ENCODE measurements around the gene DLGAP1.

Gene DLGAP1

DNA sequence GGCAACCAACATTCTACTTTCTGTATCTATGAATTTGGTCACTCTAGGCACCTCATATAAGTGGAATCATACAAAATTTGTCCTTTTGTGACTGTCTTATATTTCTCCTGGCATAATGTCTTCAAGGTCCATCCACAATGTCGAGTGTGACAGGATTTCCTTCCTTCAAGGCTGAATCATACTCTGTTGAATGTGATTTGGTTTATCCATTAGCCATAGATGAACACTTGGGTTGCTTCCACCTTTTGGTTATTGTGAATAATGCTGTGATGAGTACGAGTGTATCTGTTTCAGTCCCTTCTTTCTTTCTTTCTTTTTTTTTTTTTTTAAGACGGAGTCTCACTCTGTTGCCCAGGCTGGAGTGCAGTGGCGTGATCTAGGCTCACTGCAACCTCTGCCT is 693.8 kb downstream of the DLGAP1 start:
- H3K4me3 ChIP-seq (ENCODE audit: low read depth, low read length, poor library complexity, severe bottlenecking), result no peak overlapping the region
- no peaks in the 10 kb centered on the region for H3K79me2 ChIP-seq (ENCODE audit: insufficient read depth, low read length)
- H3K4me2 ChIP-seq (ENCODE audit: low read length), result peak overlapping the region; percentile 7; the same call in 1 of the 2 replicates
- no peaks in the 10 kb centered on the region for H3K27me3 ChIP-seq (ENCODE audit: insufficient read depth, low read length)
- H4K20me1 ChIP-seq (ENCODE audit: insufficient read depth, low read length), result no peaks in the 10 kb centered on the region
- 0 out of 2 replicates have a peak, but pooled peaks cover 2% of the 10 kb centered on the region for H3K9me3 ChIP-seq (ENCODE audit: low read length)
- H3K4me1 ChIP-seq (ENCODE audit: insufficient read depth, low read length, severe bottlenecking), result peaks cover 18% of the 10 kb centered on the region
- H3K27ac ChIP-seq (ENCODE audit: low read depth, low read length, poor library complexity, severe bottlenecking), result no peak overlapping the region
- H2AFZ ChIP-seq (ENCODE audit: low read length), result no peak overlapping the region
- H3F3A ChIP-seq (ENCODE audit: insufficient read depth, low read length), result no peaks in the 10 kb centered on the region
- TF ChIP-seq, protein P1, sequence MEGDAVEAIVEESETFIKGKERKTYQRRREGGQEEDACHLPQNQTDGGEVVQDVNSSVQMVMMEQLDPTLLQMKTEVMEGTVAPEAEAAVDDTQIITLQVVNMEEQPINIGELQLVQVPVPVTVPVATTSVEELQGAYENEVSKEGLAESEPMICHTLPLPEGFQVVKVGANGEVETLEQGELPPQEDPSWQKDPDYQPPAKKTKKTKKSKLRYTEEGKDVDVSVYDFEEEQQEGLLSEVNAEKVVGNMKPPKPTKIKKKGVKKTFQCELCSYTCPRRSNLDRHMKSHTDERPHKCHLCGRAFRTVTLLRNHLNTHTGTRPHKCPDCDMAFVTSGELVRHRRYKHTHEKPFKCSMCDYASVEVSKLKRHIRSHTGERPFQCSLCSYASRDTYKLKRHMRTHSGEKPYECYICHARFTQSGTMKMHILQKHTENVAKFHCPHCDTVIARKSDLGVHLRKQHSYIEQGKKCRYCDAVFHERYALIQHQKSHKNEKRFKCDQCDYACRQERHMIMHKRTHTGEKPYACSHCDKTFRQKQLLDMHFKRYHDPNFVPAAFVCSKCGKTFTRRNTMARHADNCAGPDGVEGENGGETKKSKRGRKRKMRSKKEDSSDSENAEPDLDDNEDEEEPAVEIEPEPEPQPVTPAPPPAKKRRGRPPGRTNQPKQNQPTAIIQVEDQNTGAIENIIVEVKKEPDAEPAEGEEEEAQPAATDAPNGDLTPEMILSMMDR (IDR thresholded peaks at IDR 0.05; ENCODE audit: low read length), result no peak
- no peak for TF ChIP-seq EZH2 (IDR thresholded peaks at IDR 0.05; ENCODE audit: borderline replicate concordance, low read length)
- no peaks in the 10 kb centered on the region for H3K9me2 ChIP-seq (ENCODE audit: low read depth, low read length)
- H3K9ac ChIP-seq (ENCODE audit: low read length), result no peak overlapping the region
- H3K36me3 ChIP-seq (ENCODE audit: insufficient read depth, low read length), result no peaks in the 10 kb centered on the region; the same call in 1 of the 2 replicates

DNA sequence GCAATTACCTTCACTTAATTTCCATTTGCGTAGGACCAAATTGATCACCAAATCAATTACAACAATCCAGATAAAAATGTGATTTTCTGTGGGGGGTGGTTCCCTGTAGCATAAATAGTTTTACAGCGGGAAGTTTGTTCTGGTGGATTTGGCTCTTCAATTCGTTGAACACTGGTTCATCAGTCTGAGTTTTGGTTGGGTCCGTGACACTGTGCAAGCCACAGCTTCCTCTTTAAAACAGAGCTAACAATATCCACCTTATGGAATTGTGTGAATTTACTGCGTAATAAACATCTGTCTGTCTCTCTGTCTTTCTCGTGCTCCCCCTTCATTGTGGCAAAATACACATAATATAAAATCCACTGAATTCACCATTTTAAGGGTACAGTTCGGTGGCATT is 694.4 kb downstream of the DLGAP1 start:
- H3K36me3 ChIP-seq (ENCODE audit: insufficient read depth, low read length), result no peaks in the 10 kb centered on the region; the same call in 1 of the 2 replicates
- peaks cover 18% of the 10 kb centered on the region for H3K4me1 ChIP-seq (ENCODE audit: insufficient read depth, low read length, severe bottlenecking)
- no peaks in the 10 kb centered on the region for H3K79me2 ChIP-seq (ENCODE audit: insufficient read depth, low read length)
- TF ChIP-seq, protein P1 (IDR thresholded peaks at IDR 0.05; ENCODE audit: low read length), result no peak
- TF ChIP-seq EZH2 (IDR thresholded peaks at IDR 0.05; ENCODE audit: borderline replicate concordance, low read length), result no peak
- no peaks in the 10 kb centered on the region for H4K20me1 ChIP-seq (ENCODE audit: insufficient read depth, low read length)
- H3K9ac ChIP-seq (ENCODE audit: low read length), result no peak overlapping the region
- H3K4me2 ChIP-seq (ENCODE audit: low read length), result peak overlapping the region; percentile 7; the same call in 1 of the 2 replicates
- no peaks in the 10 kb centered on the region for H3K27me3 ChIP-seq (ENCODE audit: insufficient read depth, low read length)
- no peak overlapping the region for H2AFZ ChIP-seq (ENCODE audit: low read length)
- H3F3A ChIP-seq (ENCODE audit: insufficient read depth, low read length), result no peaks in the 10 kb centered on the region
- H3K9me2 ChIP-seq (ENCODE audit: low read depth, low read length), result no peaks in the 10 kb centered on the region
- H3K9me3 ChIP-seq (ENCODE audit: low read length), result no peaks in the 10 kb centered on the region
- no peak overlapping the region for H3K4me3 ChIP-seq (ENCODE audit: low read depth, low read length, poor library complexity, severe bottlenecking)
- H3K27ac ChIP-seq (ENCODE audit: low read depth, low read length, poor library complexity, severe bottlenecking), result no peak overlapping the region

DNA sequence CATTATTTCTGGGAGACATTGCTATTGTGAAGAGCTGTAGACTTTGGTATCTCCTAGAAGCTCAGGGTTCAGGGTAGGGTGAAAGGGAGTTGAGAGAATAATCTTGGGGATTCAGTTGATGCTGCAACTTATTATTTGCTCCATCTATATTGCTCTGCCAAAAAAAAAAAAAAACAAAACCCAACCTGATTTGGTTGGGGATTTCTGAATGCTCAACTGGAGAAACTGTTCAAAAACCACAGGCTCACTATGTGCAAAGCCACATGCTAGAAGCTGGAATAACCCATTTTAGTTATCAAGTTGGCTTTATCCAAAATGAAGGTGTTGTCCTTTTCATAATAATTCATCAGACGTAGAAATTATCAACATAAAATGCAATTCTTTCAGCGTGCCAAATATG is 696.0 kb downstream of the DLGAP1 start:
- H3F3A ChIP-seq (ENCODE audit: insufficient read depth, low read length), result no peaks in the 10 kb centered on the region
- H3K27me3 ChIP-seq (ENCODE audit: insufficient read depth, low read length), result no peaks in the 10 kb centered on the region
- H3K9ac ChIP-seq (ENCODE audit: low read length), result no peak overlapping the region
- H3K27ac ChIP-seq (ENCODE audit: low read depth, low read length, poor library complexity, severe bottlenecking), result no peak overlapping the region
- no peak overlapping the region for H2AFZ ChIP-seq (ENCODE audit: low read length)
- H3K4me2 ChIP-seq (ENCODE audit: low read length), result no peak overlapping the region
- no peaks in the 10 kb centered on the region for H4K20me1 ChIP-seq (ENCODE audit: insufficient read depth, low read length)
- H3K4me3 ChIP-seq (ENCODE audit: low read depth, low read length, poor library complexity, severe bottlenecking), result no peak overlapping the region
- H3K79me2 ChIP-seq (ENCODE audit: insufficient read depth, low read length), result no peaks in the 10 kb centered on the region
- H3K9me3 ChIP-seq (ENCODE audit: low read length), result no peaks in the 10 kb centered on the region
- peaks cover 18% of the 10 kb centered on the region for H3K4me1 ChIP-seq (ENCODE audit: insufficient read depth, low read length, severe bottlenecking)
- no peaks in the 10 kb centered on the region for H3K9me2 ChIP-seq (ENCODE audit: low read depth, low read length)
- TF ChIP-seq, protein P1 (IDR thresholded peaks at IDR 0.05; ENCODE audit: low read length), result no peak
- no peaks in the 10 kb centered on the region; the same call in 1 of the 2 replicates for H3K36me3 ChIP-seq (ENCODE audit: insufficient read depth, low read length)

All from OCI-LY1 (cell line).